Measurements from ENCODE around the gene ING4. TPM values are rescaled to one million over a fixed set of nuclear protein-coding genes. Genes with fewer than 3 reads are reported as not detected.
A peak's percentile ranks its signal among the peaks of the same experiment; 100 is the strongest.

ING4 gene
- total and polyA plus RNA-seq, 8 donors, result 8.7 to 53.6 (median 38.6) TPM

DNA sequence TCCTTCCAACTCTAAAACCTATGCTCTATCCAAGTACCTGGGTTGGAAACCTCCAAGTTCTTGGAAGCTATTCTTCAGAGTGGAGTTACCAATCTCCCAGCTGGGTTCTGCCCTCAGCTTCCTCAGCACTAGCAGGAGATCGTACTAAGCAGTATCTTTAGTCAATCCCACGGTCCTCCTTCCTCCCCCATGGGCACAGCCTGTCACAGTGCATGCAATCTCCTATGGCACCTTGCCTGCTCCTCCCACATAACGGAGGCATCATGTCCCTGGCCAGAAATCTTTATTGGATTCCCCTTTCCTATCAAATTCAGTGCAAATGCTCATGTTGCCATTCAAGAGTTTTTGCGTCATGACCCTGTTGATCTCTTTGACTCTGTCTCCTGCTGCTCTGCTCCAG lies 21.8 kb downstream of the ING4 start:
- no peak for TF ChIP-seq POLR2A (IDR thresholded peaks at IDR 0.05)
- no peak for TF ChIP-seq POLR2AphosphoS5 (IDR thresholded peaks at IDR 0.05)
- no peak for TF ChIP-seq EP300 (IDR thresholded peaks at IDR 0.05)
- no peak for TF ChIP-seq CTCF (IDR thresholded peaks at IDR 0.05)
- no peak overlapping the region for H3K4me3 ChIP-seq
- no peaks in the 10 kb centered on the region for H3K9me3 ChIP-seq
- H3K27ac ChIP-seq, result no peak overlapping the region
- H3K36me3 ChIP-seq, result no peaks in the 10 kb centered on the region
- no peak for DNase-seq
- H3K4me1 ChIP-seq, result peaks cover 0 to 16% (median 0%) of the 10 kb centered on the region in 4 donors
- H3K27me3 ChIP-seq, result peaks cover 0 to 6% (median 0%) of the 10 kb centered on the region in 3 donors
- WGBS, 5 donors, result 51 to 76% (median 68%) methylated on average over 4 of the region's 4 CpGs
- intact Hi-C loops (cut with DNase I; ENCODE audit: low total_unique reads), result no loop called here

GRCh38 chr12:6640497-6640896 lies 22.4 kb downstream of the ING4 start:
- Histone ChIP-seq H3K27ac (no peak overlapping the region), H3K27me3 (peaks cover 0 to 6% (median 0%) of the 10 kb centered on the region in 3 donors), H3K4me3 (no peak overlapping the region), H3K4me1 (peaks cover 0 to 22% (median 3%) of the 10 kb centered on the region in 4 donors), H3K36me3 (no peaks in the 10 kb centered on the region), H3K9me3 (no peaks in the 10 kb centered on the region)
- TF ChIP-seq POLR2A (IDR thresholded peaks at IDR 0.05) (no peak), EP300 (IDR thresholded peaks at IDR 0.05) (no peak), CTCF (IDR thresholded peaks at IDR 0.05) (no peak)
- intact Hi-C loops (cut with DNase I; ENCODE audit: low total_unique reads), result no loop called here
- DNase-seq, result no peak
- WGBS, 5 donors, result 76 to 92% (median 86%) methylated on average over 4 of the region's 4 CpGs

DNA sequence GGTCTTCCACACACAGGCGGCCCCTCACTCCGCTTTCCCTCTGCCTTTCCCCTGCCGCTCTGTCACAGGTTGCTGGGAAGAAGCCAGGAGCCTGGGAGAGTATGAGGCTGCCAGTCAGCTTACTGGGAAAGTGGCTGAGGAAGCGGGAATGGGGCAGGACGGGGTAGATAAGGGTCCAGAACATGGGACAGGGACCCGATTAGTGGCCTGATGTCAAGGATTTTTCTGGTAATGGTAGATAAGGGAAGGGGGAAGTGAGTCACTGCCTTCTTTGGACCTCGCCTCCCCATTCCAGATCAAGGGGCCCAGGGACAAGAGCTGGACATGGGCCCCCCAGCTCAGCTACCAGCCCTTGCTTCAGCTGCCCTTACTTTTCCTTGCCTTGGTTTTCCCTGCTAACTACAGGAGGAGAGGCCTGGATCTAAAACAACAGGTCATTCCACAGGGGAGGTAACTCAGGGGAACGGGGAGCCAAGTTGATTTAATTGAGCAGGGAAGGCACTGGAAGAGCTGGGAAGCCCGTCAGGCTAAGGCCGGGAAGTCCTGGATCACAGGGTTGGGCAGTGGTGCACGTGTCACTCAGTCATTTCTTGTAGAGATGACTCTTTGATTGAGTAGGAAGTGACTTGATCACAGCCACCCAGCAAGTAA lies 23.6 kb downstream of the ING4 start:
- DNase-seq, result no peak
- no peaks in the 10 kb centered on the region for H3K9me3 ChIP-seq
- no peak for TF ChIP-seq POLR2AphosphoS5 (IDR thresholded peaks at IDR 0.05)
- no peak for TF ChIP-seq CTCF (IDR thresholded peaks at IDR 0.05)
- TF ChIP-seq EP300 (IDR thresholded peaks at IDR 0.05), result no peak
- no peak for TF ChIP-seq POLR2A (IDR thresholded peaks at IDR 0.05)
- no peak overlapping the region for H3K4me3 ChIP-seq
- H3K27ac ChIP-seq, result peak overlapping the region in 1 of 5 donors; percentile 27
- intact Hi-C loops (cut with DNase I; ENCODE audit: low total_unique reads), result no loop called here
- no peaks in the 10 kb centered on the region for H3K36me3 ChIP-seq
- H3K27me3 ChIP-seq, result peaks cover 0 to 6% (median 0%) of the 10 kb centered on the region in 3 donors
- H3K4me1 ChIP-seq, result peaks cover 0 to 27% (median 4%) of the 10 kb centered on the region in 4 donors
- WGBS, 5 donors, result 58 to 81% (median 79%) methylated on average over 10 to 11 of the region's 11 CpGs

DNA sequence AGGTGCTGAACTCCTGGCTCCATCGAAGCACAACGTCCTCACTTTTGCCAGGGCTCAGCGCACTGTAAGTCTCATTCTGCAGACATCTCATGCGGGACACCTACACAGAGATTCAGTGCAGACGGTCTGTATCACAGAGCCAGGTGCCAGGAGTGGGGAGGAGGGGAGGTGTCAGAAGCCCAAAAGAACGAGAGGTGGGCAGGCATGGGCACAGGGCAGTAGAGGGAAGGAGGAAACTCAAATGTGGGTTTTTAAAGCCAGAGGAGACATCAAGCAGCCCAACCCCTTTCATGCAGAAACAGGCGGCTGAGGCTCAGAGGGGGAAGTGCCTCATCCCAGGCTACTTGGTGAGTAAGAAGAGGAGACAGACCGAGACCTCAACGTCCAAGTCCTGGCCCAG lies 24.6 kb downstream of the ING4 start:
- Histone ChIP-seq H3K4me3 (no peak overlapping the region), H3K27ac (peak overlapping the region in 1 of 5 donors; percentile 27), H3K27me3 (peaks cover 0 to 6% (median 0%) of the 10 kb centered on the region in 3 donors), H3K4me1 (peaks cover 0 to 34% (median 4%) of the 10 kb centered on the region in 4 donors), H3K36me3 (no peaks in the 10 kb centered on the region), H3K9me3 (no peaks in the 10 kb centered on the region)
- intact Hi-C loops (cut with DNase I; ENCODE audit: low total_unique reads), result no loop called here
- TF ChIP-seq POLR2A (IDR thresholded peaks at IDR 0.05) (no peak), POLR2AphosphoS5 (IDR thresholded peaks at IDR 0.05) (no peak), CTCF (IDR thresholded peaks at IDR 0.05) (no peak), EP300 (IDR thresholded peaks at IDR 0.05) (no peak)
- DNase-seq, result no peak
- WGBS, 5 donors, result 72 to 88% (median 86%) methylated on average over 9 of the region's 9 CpGs

All from stomach (tissue), 9 donors.